ENCODE measurements around the gene SEL1L3.
"Not testable (repeated sequence)": the region's sequence is repeated elsewhere in the genome, so short reads cannot be mapped to it uniquely, and the experiment has no call there.

SEL1L3 gene

GRCh38 chr4:25862411-25863346, at the start of gene SEL1L3:
Gene SEL1L3 (minus strand): TSS chr4:25862988. CDS start chr4:25862836, 152 bp downstream.
- no peak for DNase-seq (ENCODE audit: low read depth)

- DNase-seq (ENCODE audit: low read depth), result no peak
These were observed 48.6 kb upstream of the SEL1L3 start for GRCh38 chr4:25911356-25911755.

DNA sequence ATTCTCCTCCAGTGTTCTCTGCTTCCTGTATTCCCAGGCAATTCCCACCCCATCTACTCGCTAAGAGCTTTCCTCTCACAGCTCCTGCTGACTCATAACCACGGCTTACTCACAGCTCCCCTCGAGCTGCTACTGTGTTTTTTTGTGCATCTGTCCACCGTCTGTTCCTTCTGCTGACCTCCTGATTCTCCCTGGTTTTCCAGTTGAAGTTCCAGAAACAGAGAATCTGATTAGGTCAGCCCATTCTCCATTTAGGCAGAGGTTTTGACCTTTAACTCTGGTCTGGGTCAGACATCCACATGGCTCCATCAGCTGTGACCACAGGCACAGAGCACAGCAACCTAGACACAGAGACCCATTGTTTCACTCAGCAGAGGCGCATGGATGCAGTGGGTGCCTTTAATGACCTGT, 45.7 kb upstream of the SEL1L3 start:
- DNase-seq (ENCODE audit: low read depth), result peak; percentile 95

DNA sequence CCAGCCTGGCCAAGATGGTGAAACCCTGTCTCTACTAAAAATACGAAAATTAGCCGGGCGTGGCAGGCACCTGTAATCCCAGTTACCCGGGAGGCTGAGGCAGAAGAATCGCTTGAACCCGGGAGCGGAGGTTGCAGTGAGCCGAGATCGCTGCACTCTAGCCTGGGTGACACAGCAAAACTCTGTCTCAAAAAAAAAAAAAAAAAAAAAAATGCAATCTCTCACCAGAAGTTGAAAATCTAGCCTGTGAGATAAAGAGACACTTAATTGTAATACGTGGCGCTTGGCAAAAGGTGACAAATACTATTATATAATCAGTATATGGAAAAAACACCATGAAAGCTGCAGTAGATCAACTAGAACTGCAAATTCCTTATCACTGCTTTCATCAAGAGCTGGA, 43.3 kb upstream of the SEL1L3 start:
- DNase-seq (ENCODE audit: low read depth), result not testable (repeated sequence)

- no peak for DNase-seq (ENCODE audit: low read depth)
These were observed 42.6 kb upstream of the SEL1L3 start for GRCh38 chr4:25905371-25905770.

GRCh38 chr4:25904748-25905082, 41.9 kb upstream of the SEL1L3 start:
- no peak for DNase-seq (ENCODE audit: low read depth)

DNA sequence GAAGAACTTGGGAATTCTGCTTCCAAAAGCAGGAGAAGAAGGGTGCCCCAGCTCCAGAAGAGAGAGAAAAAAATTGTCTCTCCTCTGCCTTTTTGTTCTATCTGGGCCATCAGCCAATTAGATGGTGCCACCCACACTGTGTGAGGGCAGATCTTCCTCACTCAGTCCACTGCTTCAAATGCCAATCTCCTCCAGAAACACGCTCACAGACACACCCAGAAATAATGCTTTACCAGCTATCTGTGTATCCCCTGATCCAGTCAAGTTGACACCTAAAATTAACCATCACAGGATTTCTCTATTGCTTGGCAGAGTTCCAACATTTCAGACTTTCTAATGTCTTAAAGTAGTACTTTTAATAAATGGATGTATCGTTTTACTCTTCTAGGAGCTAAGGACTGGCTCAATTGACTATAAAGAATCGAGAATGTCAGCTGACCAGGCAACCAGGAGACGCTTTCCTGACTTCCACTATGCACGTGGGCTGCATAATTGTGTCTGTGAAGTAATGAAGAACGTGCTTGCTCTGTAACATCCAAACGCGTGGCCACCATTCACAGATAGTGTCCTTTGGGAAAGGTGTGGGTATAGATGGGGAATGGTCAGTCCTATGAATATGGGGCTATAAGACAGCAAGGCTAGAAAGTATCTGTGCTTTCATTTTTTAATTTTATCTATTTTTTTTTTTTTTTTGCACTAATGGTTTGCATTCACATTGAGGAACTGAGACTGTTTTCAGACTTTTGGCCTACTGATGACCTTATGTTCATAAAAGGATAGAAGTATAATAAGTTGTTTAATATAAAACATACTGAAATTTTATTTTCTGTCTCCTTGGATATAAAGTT, 41.3 kb upstream of the SEL1L3 start:
- DNase-seq (ENCODE audit: low read depth), result no peak

DNA sequence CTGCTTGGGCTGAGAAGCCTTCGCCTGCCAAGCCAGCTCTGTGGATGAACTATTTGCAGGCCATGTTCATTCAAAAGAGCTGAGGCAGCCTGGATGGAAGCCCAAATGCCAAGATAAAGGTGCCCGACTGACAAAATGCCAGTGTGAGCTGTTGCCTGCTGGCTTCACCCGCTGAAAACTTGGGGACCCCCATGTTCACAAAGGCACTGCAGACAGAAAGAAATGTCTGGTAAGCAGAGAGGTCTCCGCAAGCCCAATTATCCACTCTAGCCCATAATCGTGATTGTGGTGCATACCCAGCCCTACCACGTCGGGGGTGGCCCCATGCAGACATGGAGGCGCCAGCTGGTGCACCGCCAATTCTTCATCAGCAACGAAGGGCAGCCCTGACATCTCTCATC, 38.2 kb upstream of the SEL1L3 start:
- DNase-seq (ENCODE audit: low read depth), result no peak

- no peak for DNase-seq (ENCODE audit: low read depth)
These were observed 37.5 kb upstream of the SEL1L3 start for GRCh38 chr4:25900310-25900709.

- no peak for DNase-seq (ENCODE audit: low read depth)
These were observed 34.2 kb upstream of the SEL1L3 start for GRCh38 chr4:25896776-25897539.

DNA sequence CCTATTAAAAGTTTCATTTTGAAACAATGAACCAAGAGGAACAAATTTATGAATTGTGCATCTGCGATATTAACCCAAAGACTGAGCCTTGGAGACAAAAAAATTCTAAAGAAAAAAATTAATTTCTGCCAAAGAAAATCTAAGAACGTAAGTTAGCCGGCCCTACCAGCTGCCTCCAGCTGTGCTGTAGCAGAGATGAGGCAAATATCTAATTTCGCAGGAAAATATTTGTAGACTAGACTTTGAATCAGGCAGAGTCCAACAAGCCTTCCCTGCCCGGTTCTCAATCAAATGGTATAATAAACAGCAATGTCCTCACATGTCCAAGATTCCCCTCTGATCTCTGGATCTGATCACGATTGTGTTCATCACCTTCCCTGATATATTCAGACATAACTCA, 30.0 kb upstream of the SEL1L3 start:
- DNase-seq (ENCODE audit: low read depth), result no peak

DNA sequence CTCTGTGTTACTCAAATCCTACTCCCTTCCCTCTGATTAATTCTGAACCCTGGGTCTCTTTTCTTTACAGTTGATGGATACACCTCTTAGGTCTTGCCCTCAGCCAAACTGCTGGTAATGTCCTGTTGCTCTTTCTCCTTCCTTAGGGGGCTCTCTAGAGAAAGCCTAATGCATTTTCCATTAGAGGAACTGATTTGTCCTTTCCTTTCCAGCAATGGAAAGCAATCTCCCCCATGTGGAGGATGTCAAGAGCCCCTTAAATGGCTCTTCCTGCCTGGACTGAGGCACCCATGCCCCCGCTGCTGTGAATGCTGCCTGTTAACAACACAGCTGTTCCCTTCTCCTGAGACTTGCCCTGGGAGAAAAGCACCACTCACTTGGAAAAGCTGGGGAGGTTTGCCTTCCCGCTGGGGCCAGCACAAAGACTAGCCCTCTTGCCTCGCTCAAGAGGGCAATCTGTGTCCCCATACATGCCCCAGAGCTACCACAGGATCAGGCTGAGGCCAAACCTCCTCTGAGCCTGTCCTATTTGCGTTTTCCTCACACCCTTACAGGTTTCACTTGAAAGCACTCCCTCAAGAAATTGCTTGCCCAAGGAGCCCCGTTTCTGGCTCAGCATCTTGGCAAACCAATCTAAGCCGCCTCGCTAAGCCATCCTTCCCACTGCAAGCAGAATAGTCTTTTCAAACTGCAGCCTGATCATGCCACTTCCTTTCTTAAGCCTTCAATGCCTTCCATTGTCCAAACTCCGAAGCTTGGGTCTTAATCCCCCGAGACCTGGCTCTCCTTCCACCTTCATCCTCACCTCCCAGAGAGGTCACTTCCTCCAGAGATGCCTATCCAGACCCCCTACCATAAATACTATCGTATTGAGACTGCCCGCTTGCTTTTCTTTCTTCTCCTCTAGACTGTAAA, 28.0 kb upstream of the SEL1L3 start:
- no peak for DNase-seq (ENCODE audit: low read depth)

- no peak for DNase-seq (ENCODE audit: low read depth)
These were observed 27.1 kb upstream of the SEL1L3 start for GRCh38 chr4:25889589-25890503.

DNA sequence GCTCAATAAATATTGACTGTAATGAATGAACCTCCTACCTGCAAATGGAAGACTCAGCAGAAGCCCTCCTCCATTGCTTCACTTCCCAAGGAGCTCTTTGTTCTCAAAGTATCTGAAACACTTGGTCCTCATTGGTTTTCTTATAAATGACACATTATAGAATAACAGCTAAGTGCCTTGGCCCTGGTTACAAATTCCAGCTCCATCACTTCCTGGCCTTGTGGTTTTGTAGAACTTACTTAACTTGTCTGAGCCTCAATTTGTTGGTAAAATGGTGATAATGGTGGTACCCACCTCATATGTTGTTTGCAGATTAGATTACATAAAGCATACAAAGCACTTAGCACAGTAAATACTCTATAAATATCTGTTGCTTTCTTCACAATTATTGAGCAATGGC, 26.0 kb upstream of the SEL1L3 start:
- DNase-seq (ENCODE audit: low read depth), result peak; percentile 56

GRCh38 chr4:25884031-25884782, 21.4 kb upstream of the SEL1L3 start:
- DNase-seq (ENCODE audit: low read depth), result peak; percentile 85

DNA sequence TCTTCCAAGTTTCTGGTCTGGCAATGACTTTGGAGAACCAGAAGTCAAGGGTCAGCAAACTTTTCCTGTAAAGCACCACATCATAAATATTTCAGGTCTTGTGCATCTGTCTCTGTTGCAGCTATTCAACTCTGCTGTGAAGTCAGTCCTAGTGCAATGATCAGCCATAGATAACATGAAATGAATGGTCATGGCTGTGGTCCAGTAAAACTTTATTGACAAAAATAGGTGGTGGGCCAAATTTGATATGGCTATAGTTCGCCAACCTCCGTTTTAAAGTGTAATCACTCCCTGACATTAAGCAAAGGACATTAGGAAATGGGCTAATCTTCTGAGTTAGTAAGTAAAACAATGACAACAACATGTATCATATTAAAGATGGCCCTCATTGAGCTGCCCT, 20.8 kb upstream of the SEL1L3 start:
- no peak for DNase-seq (ENCODE audit: low read depth)

DNA sequence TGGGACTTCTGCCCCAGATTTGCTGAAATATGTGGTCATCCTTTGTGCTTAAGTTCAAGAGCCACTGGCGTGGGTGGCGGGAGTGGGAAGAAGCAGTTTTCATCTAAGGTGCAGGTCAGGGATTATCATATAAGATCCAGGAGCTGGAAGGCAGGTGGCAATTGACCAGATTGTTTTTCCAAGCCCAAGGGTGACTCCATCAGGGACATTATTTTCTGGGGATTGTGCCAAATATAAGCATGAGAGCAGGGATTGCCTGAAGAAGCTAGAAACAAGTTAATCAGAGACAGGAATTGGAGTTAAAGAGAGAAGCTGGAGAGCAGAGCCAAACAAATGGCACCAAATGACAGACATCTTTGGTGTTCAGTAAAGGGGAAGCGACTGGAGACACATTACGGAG, 19.4 kb upstream of the SEL1L3 start:
- no peak for DNase-seq (ENCODE audit: low read depth)

- no peak for DNase-seq (ENCODE audit: low read depth)
These were observed 18.4 kb upstream of the SEL1L3 start for GRCh38 chr4:25881193-25881592.

DNA sequence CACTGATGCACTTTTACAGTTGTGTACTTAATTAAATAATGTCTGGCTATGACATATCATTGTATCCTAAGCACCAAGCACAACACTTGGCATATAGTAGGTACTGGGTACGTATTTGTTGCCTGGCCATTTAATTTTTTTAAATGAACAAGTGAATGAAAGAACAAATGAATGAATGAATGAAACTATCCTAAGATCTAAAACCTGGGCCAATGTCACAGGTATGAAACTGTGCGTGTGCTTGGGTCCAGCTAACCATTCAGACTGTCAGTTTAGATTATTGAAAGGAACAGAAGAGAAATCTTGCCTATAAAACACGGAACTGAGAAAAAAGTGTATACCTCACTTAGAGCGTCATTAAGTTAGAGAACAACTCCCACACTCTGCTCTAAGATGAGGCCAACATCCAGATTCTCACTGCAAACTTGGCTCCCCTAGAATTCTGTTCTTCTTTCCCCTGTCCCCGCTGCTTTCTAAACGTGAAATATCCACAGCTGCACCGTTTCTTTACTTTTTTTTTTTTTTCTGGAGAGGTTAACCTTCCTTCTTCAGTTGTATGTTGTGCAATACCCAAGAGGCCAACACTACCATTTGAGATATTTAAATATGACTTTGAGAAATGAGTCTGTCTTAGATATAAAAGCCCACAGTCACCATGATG, 17.3 kb upstream of the SEL1L3 start:
- peak; percentile 25 for DNase-seq (ENCODE audit: low read depth)
